Ectodermal cell (in vitro differentiated cells): Measurements from ENCODE around the gene CYP8B1.

Experiments used
- H3K27ac ChIP-seq: 2 replicates; pipeline ENCODE4 v1.7.0; 2013; ENCODE audit warnings: mild to moderate bottlenecking, low read depth, low read length; ENCODE audit not compliant: insufficient read depth, poor library complexity, severe bottlenecking
- H3K27me3 ChIP-seq: 2 replicates; pipeline ENCODE4 v1.7.0; 2013; ENCODE audit warnings: mild to moderate bottlenecking, low read length; ENCODE audit not compliant: insufficient read depth, control insufficient read depth, poor library complexity, severe bottlenecking
- H3K36me3 ChIP-seq: one replicate; pipeline ENCODE4 v1.7.0; 2013; ENCODE audit warnings: low read length; ENCODE audit not compliant: control insufficient read depth, insufficient read depth
- H3K4me1 ChIP-seq: one replicate; pipeline ENCODE4 v1.7.0; 2013; ENCODE audit warnings: low read length; ENCODE audit not compliant: control insufficient read depth, insufficient read depth
- H3K4me3 ChIP-seq: 2 replicates; pipeline ENCODE4 v1.7.0; 2013; ENCODE audit warnings: low read depth, low read length, control low read depth; ENCODE audit not compliant: insufficient read depth
- H3K9me3 ChIP-seq: 2 replicates; pipeline ENCODE4 v1.7.0; 2013; ENCODE audit warnings: mild to moderate bottlenecking, low read length, moderate library complexity; ENCODE audit not compliant: control insufficient read depth
- WGBS, 2 experiments: methylation state at CpG; one replicate each; pipeline ENCODE4 v1.1.7; 2013; ENCODE audit warnings: missing lambda C conversion rate in 2 of 2; 5-methylcytosine and 5-hydroxymethylcytosine counted together

CYP8B1 gene

DNA sequence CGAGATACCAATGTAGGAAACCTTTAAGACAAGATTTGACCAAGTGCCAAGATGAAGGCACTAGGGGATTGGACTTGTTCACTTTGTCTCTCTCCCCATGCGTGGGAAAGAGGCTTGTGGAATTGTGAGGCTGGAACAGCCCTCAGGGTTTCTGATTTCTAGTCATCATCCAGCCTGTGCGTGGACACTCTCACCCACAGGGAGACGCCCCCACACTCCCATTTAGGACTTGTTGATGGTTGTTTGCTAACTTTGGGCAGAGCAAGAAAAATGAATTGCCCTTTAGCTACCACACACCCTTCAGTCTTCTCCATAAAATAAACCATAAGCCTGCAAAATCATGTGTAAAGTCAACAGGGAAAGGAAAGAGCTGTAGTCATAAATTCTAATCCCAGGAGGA, 48.0 kb downstream of the CYP8B1 start:
- no peak overlapping the region for H3K27ac ChIP-seq
- H3K4me3 ChIP-seq: no peak overlapping the region
- no peaks in the 10 kb centered on the region for H3K4me1 ChIP-seq
- no peaks in the 10 kb centered on the region for H3K36me3 ChIP-seq
- 94 to 96% methylated on average over 4 of the region's 4 CpGs for WGBS, 2 experiments
- no peaks in the 10 kb centered on the region for H3K27me3 ChIP-seq
- no peaks in the 10 kb centered on the region for H3K9me3 ChIP-seq

DNA sequence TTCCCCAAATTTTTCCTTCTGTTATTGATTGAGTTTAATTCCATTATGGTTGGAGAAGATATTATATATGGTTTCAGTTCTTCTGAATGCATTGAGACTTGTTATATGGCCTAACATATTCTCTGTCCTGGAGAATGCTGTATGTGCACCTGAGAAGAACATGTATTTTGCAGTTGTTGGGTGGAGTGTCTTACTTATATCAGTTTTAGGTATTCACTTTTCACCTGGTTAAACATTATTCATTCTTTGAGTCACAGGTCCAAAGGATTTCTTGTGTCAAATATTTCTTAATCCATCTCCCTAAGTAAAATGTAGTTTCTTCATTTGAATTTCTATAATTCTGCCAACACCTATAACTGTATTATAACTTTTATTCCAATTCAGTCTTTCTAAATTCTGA, 48.7 kb downstream of the CYP8B1 start:
- H3K9me3 ChIP-seq: no peaks in the 10 kb centered on the region
- no peak overlapping the region for H3K27ac ChIP-seq
- no peaks in the 10 kb centered on the region for H3K36me3 ChIP-seq
- no peak overlapping the region for H3K4me3 ChIP-seq
- H3K4me1 ChIP-seq: no peaks in the 10 kb centered on the region
- H3K27me3 ChIP-seq: no peaks in the 10 kb centered on the region

DNA sequence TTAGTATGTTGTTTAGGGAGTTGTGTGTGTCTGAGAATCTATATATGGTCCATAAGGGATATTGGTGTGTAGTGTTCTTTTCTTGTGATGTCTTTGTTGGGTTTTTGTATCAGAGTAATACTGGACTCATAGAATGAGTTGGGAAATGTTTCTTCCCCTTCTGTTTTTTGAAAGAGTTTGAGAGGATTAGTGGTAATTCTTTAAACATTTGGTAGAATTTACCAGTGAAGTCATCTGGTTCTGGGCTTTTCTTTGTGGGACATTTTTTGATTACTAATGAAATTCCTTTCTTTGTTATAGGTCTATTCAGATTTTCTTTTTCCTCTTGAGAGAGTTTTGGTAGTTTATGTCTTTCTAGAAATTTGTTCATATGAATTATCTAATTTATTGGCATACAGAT, 49.5 kb downstream of the CYP8B1 start:
- Histone ChIP-seq H3K4me1 (no peaks in the 10 kb centered on the region), H3K27me3 (no peaks in the 10 kb centered on the region), H3K9me3 (no peaks in the 10 kb centered on the region), H3K27ac (no peak overlapping the region), H3K36me3 (no peaks in the 10 kb centered on the region), H3K4me3 (no peak overlapping the region)

DNA sequence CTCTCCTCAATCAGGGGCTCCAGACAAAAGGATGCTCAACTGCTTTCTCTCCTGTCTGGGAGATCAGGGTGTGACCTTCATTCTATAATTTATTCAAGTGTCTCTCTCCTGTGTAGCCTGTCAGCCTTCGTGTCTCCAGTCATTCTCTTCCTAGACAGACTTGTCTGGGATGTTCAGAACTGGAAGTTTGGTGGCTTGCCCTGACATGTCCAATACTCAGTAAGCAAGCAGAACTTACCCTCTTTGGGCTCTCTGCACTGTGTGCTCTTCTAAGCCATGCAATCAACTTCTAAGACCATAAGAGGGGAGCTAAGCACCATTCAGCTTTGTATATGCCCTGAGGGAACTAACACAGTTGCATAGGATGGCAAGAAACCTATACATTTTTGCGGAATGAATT, 52.3 kb downstream of the CYP8B1 start:
- no peak overlapping the region for H3K4me3 ChIP-seq
- WGBS, 2 experiments: 88 to 91% methylated on average over 2 of the region's 2 CpGs
- no peaks in the 10 kb centered on the region for H3K9me3 ChIP-seq
- H3K4me1 ChIP-seq: no peaks in the 10 kb centered on the region
- no peak overlapping the region for H3K27ac ChIP-seq
- no peaks in the 10 kb centered on the region for H3K27me3 ChIP-seq
- H3K36me3 ChIP-seq: no peaks in the 10 kb centered on the region

DNA sequence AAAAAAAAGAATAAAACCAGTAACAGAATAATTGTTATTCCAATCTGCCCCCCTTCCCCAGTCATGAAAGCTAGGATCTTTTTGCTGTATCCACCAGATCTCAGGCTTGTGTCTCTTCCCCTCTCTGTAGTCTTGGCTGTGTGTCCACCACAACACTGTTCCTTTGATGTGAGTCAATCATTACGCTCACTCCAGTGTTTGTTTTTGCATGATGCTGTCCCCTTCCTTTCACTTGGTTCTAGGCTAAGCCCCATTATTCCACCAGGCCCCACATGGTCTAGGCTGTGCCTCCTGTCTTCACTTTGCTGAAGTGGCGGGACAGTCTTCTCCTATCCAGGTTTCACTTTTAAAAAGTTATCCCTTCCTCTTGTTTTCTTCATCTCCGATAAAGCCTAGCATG, 52.9 kb downstream of the CYP8B1 start:
- no peaks in the 10 kb centered on the region for H3K9me3 ChIP-seq
- H3K4me3 ChIP-seq: no peak overlapping the region
- no peaks in the 10 kb centered on the region for H3K36me3 ChIP-seq
- no peaks in the 10 kb centered on the region for H3K27me3 ChIP-seq
- no peak overlapping the region for H3K27ac ChIP-seq
- WGBS, 2 experiments: 92 to 95% methylated on average over 3 of the region's 3 CpGs
- no peaks in the 10 kb centered on the region for H3K4me1 ChIP-seq
